Retina (tissue), 1 donor: ENCODE results near the gene AP3D1.
A peak's percentile ranks its signal among the peaks of the same experiment; 100 is the strongest.

ENCODE experiments used
- DNase-seq: peaks from one replicate; pipeline ENCODE4 v3.0.0-alpha.2; 2016

AP3D1 gene

GRCh38 chr19:2058570-2059421 lies 92.6 kb downstream of the AP3D1 start:
- no peak for DNase-seq

- no peak for DNase-seq
These were observed 93.6 kb downstream of the AP3D1 start for GRCh38 chr19:2057484-2058469.

GRCh38 chr19:2056837-2057192 lies 94.6 kb downstream of the AP3D1 start:
- DNase-seq = no peak

GRCh38 chr19:2055931-2056836 lies 95.2 kb downstream of the AP3D1 start:
- DNase-seq = peak; percentile 45

- DNase-seq = no peak
These were observed 96.6 kb downstream of the AP3D1 start for GRCh38 chr19:2054763-2055162.

GRCh38 chr19:2053601-2054389 lies 97.6 kb downstream of the AP3D1 start:
- no peak for DNase-seq

GRCh38 chr19:2051773-2052704 lies 99.3 kb downstream of the AP3D1 start:
- DNase-seq = no peak

GRCh38 chr19:2050991-2051772 lies 100.2 kb downstream of the AP3D1 start, which contains the start of gene MKNK2:
TSS of gene MKNK2 (minus strand) at chr19:2051244. CDS start at chr19:2050851, 393 bp downstream.
- peak; percentile 97 for DNase-seq
